HL-60 (cell line): Measurements from ENCODE around the gene PTPRN2.

Experiments
- DNase-seq, 2 experiments: peaks; one replicate each; pipeline ENCODE4 v3.0.0-alpha.2; 2010 to 2020; ENCODE audit warnings: low read depth in 1 of 2, low spot score in 1 of 2
- H3K27ac ChIP-seq: fragments of 250-450 bp; sonication (Bioruptor Pico); replicated peaks from 2 replicates; pipeline ENCODE4 v1.5.1; 2020; ENCODE audit warnings: mild to moderate bottlenecking, moderate library complexity
- H3K27me3 ChIP-seq: fragments of 250-450 bp; sonication (Bioruptor Pico); 2 replicates; pipeline ENCODE4 v1.5.1; 2021; ENCODE audit warnings: mild to moderate bottlenecking, moderate library complexity; ENCODE audit not compliant: insufficient read depth, poor library complexity, severe bottlenecking
- H3K4me3 ChIP-seq: replicated peaks from 2 replicates; pipeline ENCODE4 v1.5.1; 2011; ENCODE audit warnings: mild to moderate bottlenecking, control low read depth, low read length; ENCODE audit not compliant: insufficient read depth
- CTCF ChIP-seq: IDR thresholded peaks from one replicate; pipeline ENCODE4 v1.5.1; 2011; ENCODE audit warnings: low read length, control low read depth, inconsistent platforms; ENCODE audit not compliant: insufficient read depth
- GABPA ChIP-seq: IDR thresholded peaks from 2 replicates; pipeline ENCODE4 v1.6.1; 2012; ENCODE audit warnings: low read depth
- POLR2AphosphoS5 ChIP-seq: IDR thresholded peaks from 2 replicates; pipeline ENCODE4 v1.6.1; 2012; ENCODE audit warnings: low read depth
- REST ChIP-seq: IDR thresholded peaks from 2 replicates; pipeline ENCODE4 v1.6.1; 2012; ENCODE audit warnings: low read depth; ENCODE audit not compliant: insufficient replicate concordance
- SPI1 ChIP-seq: IDR thresholded peaks from 2 replicates; pipeline ENCODE4 v1.6.1; 2012; ENCODE audit warnings: low read depth, mild to moderate bottlenecking, borderline replicate concordance

Gene PTPRN2

GRCh38 chr7:157905651-157906461 lies 681.8 kb downstream of the PTPRN2 start:
- Histone ChIP-seq H3K27ac (no peak overlapping the region), H3K27me3 (peaks cover 2% of the 10 kb centered on the region), H3K4me3 (no peak overlapping the region)
- no peak for DNase-seq
- TF ChIP-seq CTCF (no peak), GABPA (no peak), POLR2AphosphoS5 (no peak), REST (no peak), SPI1 (no peak)

DNA sequence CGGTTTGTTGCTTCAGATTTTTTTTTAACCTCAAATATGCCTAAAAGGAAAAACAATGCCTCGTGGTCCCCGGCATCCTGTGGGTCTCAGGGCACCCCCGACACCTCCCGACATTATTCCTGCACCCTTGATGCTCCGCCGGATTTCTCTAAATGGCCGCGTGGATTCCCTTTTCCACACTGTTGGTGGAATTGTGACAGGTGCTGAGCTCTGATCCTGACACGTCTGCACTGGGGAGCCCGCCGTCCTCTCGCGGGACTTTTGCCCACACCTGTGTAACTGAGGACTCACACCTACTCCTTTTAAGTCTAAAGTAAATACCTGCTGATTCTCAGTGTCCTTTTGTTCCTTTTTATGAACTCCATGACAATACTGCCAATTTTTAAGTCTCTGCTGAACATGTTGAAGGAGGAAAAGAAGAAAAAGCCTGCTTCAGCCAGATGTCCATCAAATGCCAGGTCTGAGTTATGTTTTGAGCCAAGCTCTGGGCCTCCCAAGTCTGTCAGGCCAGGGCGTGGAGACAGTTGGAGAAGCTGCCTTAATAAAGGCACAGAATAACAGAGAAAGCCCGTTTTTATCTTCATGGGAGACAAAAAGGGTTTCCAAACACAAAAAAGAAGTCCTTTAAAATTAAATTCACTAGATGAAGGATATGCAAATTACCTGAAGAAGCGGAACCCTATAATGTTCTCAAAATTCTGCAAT lies 682.6 kb downstream of the PTPRN2 start:
- Histone ChIP-seq H3K4me3 (no peak overlapping the region), H3K27me3 (peaks cover 2% of the 10 kb centered on the region), H3K27ac (no peak overlapping the region)
- TF ChIP-seq POLR2AphosphoS5, result no peak
- TF ChIP-seq CTCF, result no peak
- TF ChIP-seq SPI1, result no peak
- no peak for TF ChIP-seq GABPA
- TF ChIP-seq REST, result no peak
- DNase-seq, result no peak

GRCh38 chr7:157904211-157904865 lies 683.3 kb downstream of the PTPRN2 start:
- no peak for DNase-seq
- H3K4me3 ChIP-seq, result no peak overlapping the region
- no peak overlapping the region for H3K27ac ChIP-seq
- H3K27me3 ChIP-seq, result peaks cover 2% of the 10 kb centered on the region
- TF ChIP-seq GABPA (no peak), SPI1 (no peak), POLR2AphosphoS5 (no peak), REST (no peak), CTCF (no peak)
